ENCODE measurements around the gene TRIM67.

DNA sequence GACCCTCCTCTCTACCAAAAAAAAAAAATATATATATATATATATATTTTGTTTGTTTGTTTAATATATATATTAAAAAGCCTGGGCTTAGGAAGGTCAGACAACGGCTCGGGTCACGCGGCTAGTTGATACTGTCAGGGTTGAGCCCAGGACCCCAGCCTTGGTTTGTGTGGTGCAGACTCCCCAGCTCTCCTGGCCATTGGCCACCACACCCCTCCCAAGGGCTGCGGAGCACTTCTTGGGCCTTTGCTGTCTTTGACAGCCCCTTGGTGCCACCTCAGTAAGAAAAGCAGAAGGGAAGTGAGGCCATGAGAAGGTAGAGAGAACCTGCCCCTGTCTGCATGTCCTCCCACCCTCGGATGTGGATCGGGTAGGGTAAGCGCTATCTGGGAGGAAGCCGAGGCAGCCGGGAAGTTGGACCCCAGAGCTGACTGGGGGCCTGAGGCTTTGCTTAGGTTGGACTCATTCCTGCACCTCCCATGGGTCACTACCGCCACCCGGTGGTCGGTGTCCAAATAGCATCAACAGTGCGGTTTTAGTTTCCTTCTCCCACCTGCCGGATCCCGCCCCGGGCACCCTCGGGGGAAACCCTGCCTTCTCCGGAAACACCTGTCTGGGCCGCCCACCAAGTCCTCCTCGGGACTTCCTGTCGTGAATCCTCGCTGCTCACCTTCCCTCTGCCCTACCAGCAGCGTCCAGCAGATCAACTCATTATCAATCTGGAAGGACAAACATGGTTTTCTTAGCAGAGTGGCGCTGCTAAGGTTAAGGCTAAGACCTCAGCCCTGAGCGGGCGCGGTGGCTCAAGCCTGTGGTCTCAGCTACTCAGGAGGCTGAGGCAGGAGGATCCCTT, 49.4 kb downstream of the TRIM67 start:
- TF ChIP-seq POLR2A (IDR thresholded peaks at IDR 0.05; ENCODE audit: low read depth, low read length) (0 out of 2 replicates have a peak, but pooled peaks have one; percentile 43), POLR2AphosphoS5 (IDR thresholded peaks at IDR 0.05; ENCODE audit: low read depth, low read length) (no peak)
